ENCODE data around the gene NAA80. TPM values are rescaled to one million over a fixed set of nuclear protein-coding genes. Genes with fewer than 3 reads are reported as not detected.

Gene NAA80
- polyA plus RNA-seq, 3 donors, result 2.3 to 21.3 (median 4.6) TPM

DNA sequence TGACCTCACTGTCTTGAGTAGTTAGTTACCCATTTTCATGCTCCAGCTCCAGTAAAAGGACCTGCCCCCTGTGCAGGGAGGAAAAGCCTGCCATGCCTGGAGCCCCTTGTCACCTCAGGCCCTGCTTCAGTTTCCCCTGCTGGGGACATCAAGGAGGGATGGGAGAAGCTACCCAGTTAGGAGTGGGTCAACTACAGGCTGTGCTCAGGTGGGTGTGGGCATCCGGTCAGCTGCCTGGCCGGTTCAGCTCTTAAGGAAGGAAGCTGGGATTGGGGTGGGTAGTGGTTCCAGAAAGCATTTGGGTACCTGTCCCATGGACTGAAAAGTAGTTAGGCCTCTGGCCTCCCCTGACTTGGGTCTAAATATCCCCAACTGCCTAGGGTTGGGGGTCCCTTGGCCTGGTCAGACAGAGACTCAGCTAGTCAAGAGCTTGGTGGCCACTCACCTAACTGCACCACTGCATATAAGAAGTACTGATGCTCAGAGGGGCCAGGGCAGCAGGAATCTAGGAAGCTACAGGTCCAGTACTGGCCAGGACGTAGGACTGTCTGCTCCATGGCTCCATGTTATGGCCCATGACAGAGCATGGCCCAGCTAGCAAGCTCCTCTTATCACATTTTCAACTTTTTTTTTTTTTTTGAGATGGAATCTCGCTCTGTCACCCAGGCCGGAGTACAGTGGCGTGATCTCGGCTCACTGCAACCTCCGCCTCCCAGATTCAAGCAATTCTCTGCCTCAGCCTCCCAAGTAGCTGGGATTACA lies 19.8 kb downstream of the NAA80 start:
- DNase-seq, result no peak
- 100% methylated on average over 1 of the region's 8 CpGs for WGBS (ENCODE audit: insufficient coverage)
- H3K4me1 Mint-ChIP-seq, result peaks cover 16% of the 10 kb centered on the region

DNA sequence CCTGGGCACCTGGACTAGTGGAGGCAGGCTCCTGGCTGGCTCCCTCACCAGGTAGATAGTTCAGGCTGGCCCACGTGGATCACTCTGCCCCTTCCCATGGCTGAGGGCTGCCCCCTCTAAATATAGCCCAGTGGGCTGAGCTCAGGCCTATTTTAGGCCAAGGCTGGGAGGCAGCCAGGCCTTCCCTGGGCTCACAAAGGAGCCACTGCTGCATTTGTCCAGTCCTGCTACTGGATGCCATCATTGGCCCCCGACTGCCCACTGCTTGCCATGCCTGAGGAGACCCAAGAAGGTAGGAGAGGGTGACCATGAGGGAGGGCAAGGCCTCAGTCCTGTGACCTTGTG lies 20.4 kb downstream of the NAA80 start, which contains the start of gene LSMEM2:
LSMEM2 (plus strand) TSS at position 208 of the 345 bp plus-strand sequence; CDS start at position 235, 27 bp downstream.
- peaks cover 22 to 41% of the 10 kb centered on the region in 2 donors for H3K27me3 ChIP-seq (ENCODE audit: control insufficient read depth in 2 of 2, insufficient read depth in 2 of 2, low read length in 2 of 2)
- H3K9me3 ChIP-seq (replicated peaks in 1 of 2; ENCODE audit: control insufficient read depth in 1 of 2, insufficient read depth in 1 of 2, low read length in 2 of 2), result peaks cover 3 to 11% of the 10 kb centered on the region in 2 donors
- Mint-ChIP-seq H3K27ac (peak within 1 kb of the TSS in 1 of 7 donors; percentile 1), H3K4me3 (peak within 1 kb of the TSS in 1 of 2 donors; percentile 65), H3K36me3 (peaks cover 6 to 8% of the 10 kb centered on the region in 2 donors), H3K4me1 (peaks cover 21% of the 10 kb centered on the region), H3K27me3 (ENCODE audit: low read depth in 3 of 3) (peaks cover 39 to 53% (median 47%) of the 10 kb centered on the region in 3 donors), H3K9me3 (peaks cover 0 to 18% (median 11%) of the 10 kb centered on the region in 7 donors)
- H3K27ac ChIP-seq (ENCODE audit: low read depth in 1 of 2, low read length in 2 of 2), result no peak within 1 kb of the TSS
- H3K4me2 ChIP-seq (replicated peaks; ENCODE audit: extremely low read depth, low read length, poor library complexity, severe bottlenecking), result no peak within 1 kb of the TSS
- H3K4me3 ChIP-seq (replicated peaks in 1 of 3; ENCODE audit: low read depth in 2 of 3, low read length in 3 of 3), result no peak within 1 kb of the TSS
- no peak within 1 kb of the TSS for H2AFZ ChIP-seq (ENCODE audit: insufficient read depth, low read depth, low read length, poor library complexity, severe bottlenecking)
- H4K20me1 ChIP-seq (ENCODE audit: insufficient read depth, low read length), result no peaks in the 10 kb centered on the region
- TF ChIP-seq, protein P1, sequence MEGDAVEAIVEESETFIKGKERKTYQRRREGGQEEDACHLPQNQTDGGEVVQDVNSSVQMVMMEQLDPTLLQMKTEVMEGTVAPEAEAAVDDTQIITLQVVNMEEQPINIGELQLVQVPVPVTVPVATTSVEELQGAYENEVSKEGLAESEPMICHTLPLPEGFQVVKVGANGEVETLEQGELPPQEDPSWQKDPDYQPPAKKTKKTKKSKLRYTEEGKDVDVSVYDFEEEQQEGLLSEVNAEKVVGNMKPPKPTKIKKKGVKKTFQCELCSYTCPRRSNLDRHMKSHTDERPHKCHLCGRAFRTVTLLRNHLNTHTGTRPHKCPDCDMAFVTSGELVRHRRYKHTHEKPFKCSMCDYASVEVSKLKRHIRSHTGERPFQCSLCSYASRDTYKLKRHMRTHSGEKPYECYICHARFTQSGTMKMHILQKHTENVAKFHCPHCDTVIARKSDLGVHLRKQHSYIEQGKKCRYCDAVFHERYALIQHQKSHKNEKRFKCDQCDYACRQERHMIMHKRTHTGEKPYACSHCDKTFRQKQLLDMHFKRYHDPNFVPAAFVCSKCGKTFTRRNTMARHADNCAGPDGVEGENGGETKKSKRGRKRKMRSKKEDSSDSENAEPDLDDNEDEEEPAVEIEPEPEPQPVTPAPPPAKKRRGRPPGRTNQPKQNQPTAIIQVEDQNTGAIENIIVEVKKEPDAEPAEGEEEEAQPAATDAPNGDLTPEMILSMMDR (IDR thresholded peaks at IDR 0.05), result no peak
- no peak for DNase-seq
- no peak within 1 kb of the TSS for H3K9ac ChIP-seq (ENCODE audit: insufficient read depth, low read length, poor library complexity, severe bottlenecking)
- no peaks in the 10 kb centered on the region for H3K36me3 ChIP-seq (replicated peaks in 1 of 2; ENCODE audit: control insufficient read depth in 1 of 2, insufficient read depth in 2 of 2, low read length in 2 of 2)
- WGBS (ENCODE audit: insufficient coverage), result 77% methylated on average over 2 of the region's 2 CpGs
- H3K4me1 ChIP-seq (ENCODE audit: control insufficient read depth in 1 of 2, insufficient read depth in 2 of 2, low read length in 2 of 2), result peaks cover 7 to 23% of the 10 kb centered on the region in 2 donors
- intact Hi-C loops (cut with micrococcal nuclease), result no loop called here
- H3K79me2 ChIP-seq (ENCODE audit: insufficient read depth, low read length), result no peaks in the 10 kb centered on the region

More for the DNA sequence above, 19.8 kb downstream of the NAA80 start:
- Histone ChIP-seq H3K27me3 (ENCODE audit: control insufficient read depth in 2 of 2, insufficient read depth in 2 of 2, low read length in 2 of 2) (peaks cover 19 to 35% of the 10 kb centered on the region in 2 donors), H2AFZ (ENCODE audit: insufficient read depth, low read depth, low read length, poor library complexity, severe bottlenecking) (no peak overlapping the region), H4K20me1 (ENCODE audit: insufficient read depth, low read length) (no peaks in the 10 kb centered on the region), H3K36me3 (replicated peaks in 1 of 2; ENCODE audit: control insufficient read depth in 1 of 2, insufficient read depth in 2 of 2, low read length in 2 of 2) (no peaks in the 10 kb centered on the region), H3K4me3 (replicated peaks in 1 of 3; ENCODE audit: low read depth in 2 of 3, low read length in 3 of 3) (no peak overlapping the region), H3K4me1 (ENCODE audit: control insufficient read depth in 1 of 2, insufficient read depth in 2 of 2, low read length in 2 of 2) (peaks cover 5 to 17% of the 10 kb centered on the region in 2 donors), H3K9me3 (replicated peaks in 1 of 2; ENCODE audit: control insufficient read depth in 1 of 2, insufficient read depth in 1 of 2, low read length in 2 of 2) (peaks cover 3 to 9% of the 10 kb centered on the region in 2 donors), H3K9ac (ENCODE audit: insufficient read depth, low read length, poor library complexity, severe bottlenecking) (no peak overlapping the region), H3K4me2 (replicated peaks; ENCODE audit: extremely low read depth, low read length, poor library complexity, severe bottlenecking) (no peak overlapping the region), H3K79me2 (ENCODE audit: insufficient read depth, low read length) (no peaks in the 10 kb centered on the region), H3K27ac (ENCODE audit: low read depth in 1 of 2, low read length in 2 of 2) (no peak overlapping the region)
- H3K27me3 Mint-ChIP-seq (ENCODE audit: low read depth in 3 of 3), result peaks cover 34 to 47% (median 41%) of the 10 kb centered on the region in 3 donors
- intact Hi-C loops (cut with micrococcal nuclease), result no loop called here
- peaks cover 4 to 5% of the 10 kb centered on the region in 2 donors for H3K36me3 Mint-ChIP-seq
- no peak overlapping the region for H3K4me3 Mint-ChIP-seq
- H3K27ac Mint-ChIP-seq, result no peak overlapping the region
- H3K9me3 Mint-ChIP-seq, result peaks cover 0 to 14% (median 10%) of the 10 kb centered on the region in 7 donors
- TF ChIP-seq, protein P1 (IDR thresholded peaks at IDR 0.05), result no peak
